GM19397 (cell line): ENCODE results near the gene SLC38A10.

ENCODE experiments used
- ATAC-seq: cut with Tn5 transposase; IDR thresholded peaks from one replicate; pipeline ENCODE4 v1.9.1; 2021; ENCODE audit warnings: mild to moderate bottlenecking, moderate library complexity; ENCODE audit not compliant: unreplicated experiment

SLC38A10 gene

DNA sequence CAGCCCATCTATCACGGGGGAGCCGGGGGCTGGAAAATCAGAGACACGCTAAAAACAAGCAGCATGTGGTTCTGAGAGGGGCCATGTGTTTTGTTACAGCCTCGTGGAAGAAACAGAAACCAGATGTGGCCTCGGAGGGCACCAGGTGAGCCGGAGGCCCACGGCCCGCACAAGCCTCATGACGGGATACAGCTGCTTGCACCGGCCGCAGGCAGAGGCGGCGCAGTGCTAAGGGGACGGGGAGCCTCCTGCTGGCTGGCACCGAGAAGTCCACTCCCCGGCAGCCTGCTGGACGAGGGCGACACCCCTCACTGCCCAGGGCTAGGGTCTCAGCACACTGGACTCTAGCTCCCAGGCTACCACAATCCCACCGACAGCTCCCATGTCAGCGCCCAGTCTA lies 36.8 kb downstream of the SLC38A10 start:
- ATAC-seq, result no peak

DNA sequence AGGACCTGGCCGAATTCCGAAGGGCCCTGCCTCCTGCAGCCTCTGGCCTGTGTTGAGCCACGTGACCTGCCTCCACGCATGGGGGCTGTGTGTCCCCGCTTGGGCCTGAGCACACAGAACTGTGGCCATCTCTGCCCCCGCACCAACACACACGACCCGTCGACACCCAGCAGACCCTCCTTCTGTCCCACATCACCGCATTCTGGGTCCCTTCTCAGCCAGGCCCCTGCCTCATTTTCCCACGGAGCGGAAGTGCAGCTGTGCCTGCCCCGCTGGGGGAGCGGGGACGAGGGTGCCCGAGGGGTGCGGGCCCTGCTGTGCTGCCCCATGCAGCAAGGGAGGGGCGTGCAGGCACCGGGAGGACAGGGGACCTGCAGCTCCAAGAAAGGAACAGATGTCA lies 37.6 kb downstream of the SLC38A10 start:
- no peak for ATAC-seq

DNA sequence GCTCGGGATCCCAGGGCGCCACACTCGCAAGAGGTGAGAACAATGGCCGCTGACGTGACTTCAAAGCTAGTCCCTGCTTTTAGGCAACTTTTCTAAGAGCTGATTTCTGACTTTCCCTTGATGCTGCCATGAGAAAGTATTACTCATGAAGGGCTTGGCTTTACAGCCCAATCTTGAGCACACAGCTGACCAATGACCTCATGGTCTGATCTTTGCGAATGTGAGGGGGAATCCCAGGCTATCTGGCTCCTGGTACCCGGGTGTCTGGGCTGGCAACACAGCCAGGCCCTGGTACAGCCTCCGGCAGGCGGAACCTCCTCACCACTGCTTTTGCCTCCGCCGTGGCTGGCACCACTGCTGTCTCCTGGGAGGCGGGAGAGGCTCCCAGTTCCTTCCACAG lies 38.5 kb downstream of the SLC38A10 start:
- ATAC-seq, result no peak

DNA sequence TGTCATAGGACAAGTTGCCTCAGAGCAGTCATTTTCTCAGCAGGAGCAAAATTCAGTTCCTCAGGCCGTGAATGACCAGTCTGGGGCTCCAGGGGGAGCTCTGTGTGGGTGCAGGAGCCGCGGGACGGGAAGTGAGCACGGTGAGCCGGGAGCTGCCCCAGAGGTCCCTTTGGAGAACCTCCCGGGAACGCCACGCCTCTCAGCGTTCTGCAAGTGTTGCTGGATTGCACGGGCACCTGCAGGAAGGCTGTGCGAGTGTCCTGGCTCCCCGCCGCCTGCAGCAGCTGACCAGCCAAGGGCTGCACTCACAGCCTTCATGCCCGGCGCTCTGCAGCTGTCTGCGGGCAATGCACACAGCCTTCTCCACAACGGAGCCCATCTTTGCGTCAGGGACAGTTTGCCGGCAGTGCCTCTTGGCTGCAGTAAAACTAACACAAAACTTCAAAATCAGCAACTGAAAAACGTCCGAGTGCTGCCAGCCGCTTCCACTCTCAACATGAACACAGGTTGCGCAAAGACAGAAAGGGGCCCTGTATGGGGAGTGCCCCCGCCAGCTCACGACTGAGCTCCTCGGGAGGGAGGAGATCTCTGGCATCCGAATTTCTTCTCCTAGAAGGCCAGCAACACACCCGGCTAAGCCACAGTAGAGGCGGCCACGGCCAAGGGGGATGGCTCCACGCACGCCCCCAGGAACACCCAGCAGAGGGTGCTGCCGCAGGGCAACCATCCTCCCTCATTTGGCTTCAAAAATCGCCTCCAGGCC lies 40.0 kb downstream of the SLC38A10 start:
- no peak for ATAC-seq

DNA sequence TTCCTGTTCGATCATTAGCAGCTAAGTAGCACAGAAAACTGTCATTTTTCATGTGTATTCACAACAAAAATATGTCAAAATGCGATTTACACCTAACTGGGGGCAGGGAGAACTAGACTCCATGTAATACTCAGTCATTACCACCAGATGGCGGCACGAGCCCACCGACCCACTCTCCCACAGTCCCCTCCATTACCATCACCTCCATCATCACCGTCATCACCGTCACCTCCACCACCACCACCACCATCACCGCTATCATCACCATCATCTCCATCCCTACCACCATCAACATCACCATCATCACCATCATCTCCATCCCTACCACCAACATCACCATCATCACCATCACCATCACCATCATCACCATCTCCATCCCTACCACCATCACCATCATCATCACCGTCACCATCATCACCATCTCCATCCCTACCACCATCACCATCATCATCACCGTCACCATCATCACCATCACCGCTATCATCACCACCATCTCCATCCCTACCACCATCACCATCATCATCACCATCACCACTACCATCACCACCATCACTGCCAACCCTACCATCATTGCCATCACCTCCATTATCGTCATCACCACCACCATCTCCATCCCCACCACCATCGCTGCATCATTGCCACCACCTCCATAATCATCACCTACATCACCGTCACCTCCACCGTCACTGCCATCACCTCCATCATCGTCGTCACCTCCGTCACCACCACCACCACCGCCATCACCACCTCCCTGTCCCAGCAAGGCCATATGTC lies 41.6 kb downstream of the SLC38A10 start:
- no peak for ATAC-seq

DNA sequence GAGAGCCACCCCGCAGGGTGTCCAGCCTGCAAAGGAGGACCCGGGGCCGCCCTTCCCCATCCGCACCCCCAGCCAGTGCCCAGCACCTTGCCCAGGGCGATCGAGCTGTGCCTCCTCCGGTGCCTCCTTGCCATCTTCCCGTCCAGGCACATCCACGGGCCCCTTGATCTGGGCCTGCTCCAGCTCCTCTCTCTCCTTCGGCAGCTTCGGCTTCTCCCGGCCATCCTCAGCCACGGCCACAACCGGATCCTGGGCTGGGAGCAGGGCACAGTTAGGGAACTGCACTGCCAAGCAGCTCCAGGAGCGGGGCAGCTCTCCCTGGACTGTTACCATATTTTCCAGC lies 42.1 kb downstream of the SLC38A10 start:
- no peak for ATAC-seq

DNA sequence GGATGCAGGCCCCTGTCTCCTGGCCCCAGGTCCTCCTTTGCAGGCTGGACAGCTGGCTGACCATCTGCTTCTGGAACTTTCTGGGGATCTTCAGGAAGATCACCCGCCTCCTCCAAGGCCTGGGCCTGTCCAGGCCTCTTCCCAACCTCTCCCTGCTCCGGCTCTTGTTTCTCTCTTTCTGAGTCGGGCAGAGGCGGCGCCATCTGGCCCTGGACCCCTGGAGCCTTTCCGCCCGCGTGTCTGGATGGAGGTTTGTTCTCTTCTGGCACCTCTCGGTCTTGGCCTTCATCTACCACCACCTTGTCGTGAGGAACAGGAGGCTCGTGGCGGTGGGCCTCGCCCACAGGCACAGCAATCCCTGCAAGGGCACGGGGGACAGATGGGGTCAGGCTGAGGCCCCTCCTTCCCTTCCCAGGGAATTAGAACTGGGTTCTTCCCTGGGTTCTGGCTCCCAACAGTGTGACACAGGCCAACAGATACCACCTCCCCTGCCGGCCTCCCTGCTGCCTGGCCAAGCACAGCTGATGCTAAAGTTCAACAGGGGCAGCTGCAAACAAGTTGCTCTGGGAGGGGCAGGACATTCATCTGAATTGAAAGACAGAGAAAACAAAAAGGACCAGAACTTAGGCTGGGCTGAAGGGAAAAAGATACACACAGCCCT lies 42.7 kb downstream of the SLC38A10 start:
- no peak for ATAC-seq

DNA sequence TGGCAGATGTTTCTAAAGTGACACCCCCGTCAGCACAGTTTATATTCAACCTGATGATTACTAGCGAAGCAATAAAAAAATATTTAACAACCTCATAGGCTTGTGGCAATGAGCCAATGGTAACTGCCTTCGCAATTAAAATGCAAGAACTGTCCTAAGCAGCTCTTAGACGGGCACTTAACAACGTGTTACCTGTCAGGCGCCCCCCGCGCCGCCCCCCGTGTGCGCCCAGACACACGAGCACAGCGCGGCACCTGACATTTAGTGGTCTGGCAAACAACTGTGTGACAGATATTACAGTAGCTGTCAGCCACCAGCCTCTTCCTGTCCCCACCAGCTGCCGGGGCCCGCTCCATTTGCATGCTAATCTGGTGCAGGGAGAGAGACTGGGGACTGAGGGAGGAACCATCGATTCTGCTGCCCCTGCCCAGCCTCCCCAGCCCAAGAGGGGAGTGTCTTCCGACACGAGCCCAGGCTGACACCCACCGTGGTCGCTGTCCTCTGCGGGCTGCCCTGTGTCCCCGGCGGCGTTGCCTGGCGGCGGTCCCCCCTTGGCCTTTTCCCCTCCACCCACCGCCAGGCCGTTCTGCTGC lies 43.3 kb downstream of the SLC38A10 start:
- ATAC-seq, result no peak

DNA sequence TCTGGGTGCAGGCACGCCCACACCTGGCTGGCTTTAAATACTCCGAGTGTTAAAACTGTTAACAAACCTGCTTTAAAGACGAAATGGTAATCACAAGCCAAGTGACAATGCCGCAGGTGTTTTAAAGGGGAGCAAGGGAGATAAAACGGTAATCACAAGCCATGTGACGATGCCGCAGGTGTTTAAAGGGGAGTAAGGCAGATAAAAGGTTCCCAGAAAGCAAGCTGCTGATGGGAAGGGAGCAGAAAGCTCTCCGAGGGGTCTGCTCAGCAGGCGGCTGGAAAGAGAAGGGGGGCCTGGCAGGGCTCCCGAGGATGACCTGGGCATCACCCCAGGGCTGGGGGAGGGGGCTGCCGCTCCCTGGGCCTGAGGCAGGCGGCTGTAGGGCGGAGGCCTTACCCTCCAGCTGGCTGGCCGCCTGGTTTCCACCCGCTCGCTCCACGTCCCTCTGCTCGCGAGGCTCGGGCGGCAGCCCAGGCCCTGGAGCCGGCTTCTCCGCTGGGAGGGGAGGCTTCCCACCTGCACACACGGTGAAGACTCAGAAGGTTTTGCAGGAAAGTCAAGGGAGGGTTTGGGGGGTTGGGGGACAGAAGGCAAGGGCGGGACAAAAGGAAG lies 43.9 kb downstream of the SLC38A10 start:
- no peak for ATAC-seq

DNA sequence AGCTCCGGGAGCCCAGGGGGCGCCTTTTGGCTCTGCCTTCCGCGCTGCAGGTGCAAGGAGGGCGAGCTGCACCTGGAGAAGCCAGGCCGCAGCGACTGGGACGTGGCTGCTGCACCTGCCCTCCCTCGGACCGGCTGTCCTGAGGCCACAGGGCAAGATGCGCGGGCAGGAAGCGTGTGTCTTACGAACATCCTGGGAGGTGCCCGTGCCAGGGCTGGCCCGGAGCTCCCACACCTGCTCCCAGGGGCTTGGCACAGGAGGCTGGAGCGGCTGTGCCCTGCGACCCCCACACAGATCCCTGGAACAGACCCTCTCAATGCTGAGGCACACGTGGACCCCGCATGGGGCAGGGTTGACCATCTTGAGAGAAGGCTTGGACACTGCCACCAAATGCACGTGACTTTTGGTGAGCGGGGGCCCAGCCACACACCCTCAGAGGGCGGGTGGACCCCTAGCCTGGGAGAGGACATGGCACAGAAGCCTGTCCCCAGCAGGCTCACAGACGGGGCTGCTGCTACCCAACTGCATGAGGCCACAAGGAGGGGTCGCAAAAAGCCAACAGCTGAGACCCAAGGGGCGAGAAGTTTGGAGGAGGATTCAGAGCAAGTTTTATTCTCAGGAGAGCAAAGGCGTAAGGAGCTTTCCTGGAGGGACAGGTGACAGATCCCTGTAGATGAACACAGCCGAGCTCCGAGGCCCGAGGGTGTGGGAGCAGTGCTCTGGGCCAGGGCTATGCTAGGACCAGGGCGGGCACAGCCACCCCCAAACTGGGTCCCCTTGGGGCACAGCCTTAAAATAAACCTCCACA lies 44.6 kb downstream of the SLC38A10 start:
- no peak for ATAC-seq

DNA sequence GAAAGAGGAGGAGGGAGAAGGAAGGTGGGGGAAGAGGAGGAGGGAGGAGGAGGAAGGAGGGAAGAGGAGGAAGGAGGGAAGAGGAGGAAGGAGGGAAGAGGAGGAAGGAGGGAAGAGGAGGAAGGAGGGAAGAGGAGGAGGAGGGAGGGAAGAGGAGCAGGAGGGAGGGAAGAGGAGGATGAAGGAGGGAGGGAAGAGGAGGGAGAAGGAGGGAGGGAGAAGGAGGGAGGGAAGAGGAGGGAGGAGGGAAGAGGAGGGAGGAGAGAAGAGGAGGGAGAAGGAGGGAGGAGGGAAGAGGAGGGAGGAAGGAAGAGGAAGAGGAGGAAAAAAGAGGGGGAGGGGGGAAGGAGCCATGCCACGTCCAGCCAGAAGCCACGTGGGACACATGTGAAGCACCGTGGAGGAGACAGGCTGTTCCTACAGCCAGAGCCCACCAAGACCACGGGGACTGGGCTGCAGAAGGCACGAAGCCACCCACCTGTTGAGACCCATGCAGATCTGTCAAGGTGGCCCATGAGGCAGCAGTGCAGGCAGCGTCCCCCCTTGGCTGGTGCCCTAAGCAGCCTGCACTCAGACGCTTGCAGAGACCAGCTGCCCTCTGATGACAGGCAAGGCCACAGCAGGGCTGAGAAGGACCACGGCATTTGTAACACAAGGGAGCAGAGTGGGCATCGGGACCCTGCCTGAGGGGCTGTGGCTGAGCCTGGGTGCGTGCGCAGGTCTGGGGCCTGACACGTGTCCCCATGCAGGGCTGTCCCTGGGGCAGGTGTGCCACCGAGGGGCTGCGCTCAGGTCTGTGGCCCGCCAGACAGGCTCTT lies 45.7 kb downstream of the SLC38A10 start:
- ATAC-seq, result no peak

DNA sequence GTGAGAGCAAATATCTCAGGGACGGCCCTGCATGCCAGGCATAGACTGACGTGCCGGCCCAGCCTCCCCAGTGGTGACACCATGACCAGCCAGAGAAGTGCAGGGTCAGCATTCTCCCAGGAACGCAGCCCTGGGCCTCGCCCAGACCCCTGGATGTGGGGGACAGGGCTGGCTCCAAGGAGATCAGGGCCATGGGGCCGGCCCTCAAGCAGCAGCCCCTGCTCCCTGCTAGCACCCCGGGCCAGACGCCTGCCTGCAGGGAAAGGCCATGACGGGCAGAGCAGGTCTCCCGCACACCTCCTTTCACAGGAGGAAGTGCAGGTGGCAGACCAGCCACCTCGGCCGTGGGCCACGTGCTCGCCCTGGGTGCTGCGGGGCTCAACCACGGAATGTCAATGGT lies 46.5 kb downstream of the SLC38A10 start:
- no peak for ATAC-seq

DNA sequence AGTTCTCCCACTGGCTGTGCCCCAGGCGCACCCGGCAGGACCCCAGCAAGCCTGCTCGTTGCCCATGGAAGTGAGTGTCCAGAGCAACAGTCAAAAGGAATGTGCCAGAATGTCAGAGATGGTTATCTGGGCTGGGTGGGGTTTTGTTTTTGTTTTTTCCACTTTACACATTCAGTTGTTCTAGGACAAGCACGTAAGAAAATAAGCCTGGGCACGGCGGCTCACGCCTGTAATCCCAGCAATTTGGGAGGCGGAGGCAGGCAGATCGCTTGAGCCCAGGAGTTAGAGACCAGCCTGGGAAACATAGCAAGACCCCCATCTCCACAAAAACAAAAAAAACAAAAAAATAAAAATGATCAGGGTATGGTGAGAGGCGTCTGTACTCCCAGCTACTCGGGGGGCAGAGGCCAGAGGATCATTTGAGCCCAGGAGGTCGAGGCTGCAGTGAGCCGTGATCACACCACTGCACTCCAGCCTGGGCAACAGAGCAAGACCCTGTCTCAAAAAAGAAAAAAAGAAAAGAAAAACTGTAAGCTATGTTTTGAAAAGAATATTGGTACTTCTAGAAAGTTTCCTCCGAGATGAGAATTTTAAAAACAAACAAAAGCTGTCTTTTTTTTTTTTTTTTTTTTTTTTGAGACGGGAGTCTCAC lies 47.6 kb downstream of the SLC38A10 start:
- no peak for ATAC-seq

DNA sequence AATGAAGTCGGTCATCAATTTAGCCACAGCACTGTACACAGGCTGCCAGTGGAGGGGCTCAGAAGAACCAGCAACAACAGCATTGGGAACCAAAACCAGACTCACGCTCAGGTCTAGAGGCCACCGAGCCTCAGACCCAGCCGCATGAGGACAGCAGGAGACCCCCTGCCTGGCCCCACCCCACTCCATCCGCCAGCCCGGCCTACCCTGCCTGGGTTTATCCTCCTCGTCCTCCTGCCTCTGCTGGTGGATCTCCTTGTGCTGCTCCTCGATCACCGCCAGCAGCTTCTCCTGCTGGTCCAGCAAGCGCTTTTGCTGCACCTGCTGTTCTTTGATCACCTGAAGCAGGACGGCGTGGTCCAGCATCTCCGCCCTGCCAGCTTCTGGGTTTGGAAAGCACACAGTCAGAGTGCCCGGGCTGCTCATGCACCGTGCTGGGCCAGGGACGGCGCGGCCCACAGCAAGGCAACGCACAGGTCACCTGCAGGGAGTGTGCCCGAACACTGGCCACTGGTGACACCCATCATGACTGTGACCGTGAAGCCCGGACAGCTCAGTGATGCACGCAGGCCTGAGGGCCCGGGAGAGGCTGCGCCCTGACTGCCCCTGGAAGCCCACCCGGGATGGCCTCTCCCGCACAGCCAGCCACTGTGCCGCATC lies 48.3 kb downstream of the SLC38A10 start:
- no peak for ATAC-seq

DNA sequence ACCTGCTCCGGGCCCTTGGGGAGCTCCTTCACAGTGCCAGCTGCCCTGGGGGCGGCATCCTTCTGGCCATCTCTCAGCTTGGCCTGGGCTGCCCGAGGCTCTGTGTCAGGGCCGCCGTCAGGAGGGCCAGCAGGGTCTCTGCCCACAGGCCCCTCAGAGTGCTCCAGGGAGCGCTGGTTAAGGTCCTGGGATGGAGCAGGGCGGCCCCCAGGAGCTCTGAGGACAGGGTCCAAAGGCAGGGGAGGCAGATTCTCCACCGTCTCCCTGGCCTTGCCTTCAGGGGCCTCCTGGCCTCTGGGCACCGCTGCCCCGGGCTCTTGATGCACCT lies 48.8 kb downstream of the SLC38A10 start:
- no peak for ATAC-seq

DNA sequence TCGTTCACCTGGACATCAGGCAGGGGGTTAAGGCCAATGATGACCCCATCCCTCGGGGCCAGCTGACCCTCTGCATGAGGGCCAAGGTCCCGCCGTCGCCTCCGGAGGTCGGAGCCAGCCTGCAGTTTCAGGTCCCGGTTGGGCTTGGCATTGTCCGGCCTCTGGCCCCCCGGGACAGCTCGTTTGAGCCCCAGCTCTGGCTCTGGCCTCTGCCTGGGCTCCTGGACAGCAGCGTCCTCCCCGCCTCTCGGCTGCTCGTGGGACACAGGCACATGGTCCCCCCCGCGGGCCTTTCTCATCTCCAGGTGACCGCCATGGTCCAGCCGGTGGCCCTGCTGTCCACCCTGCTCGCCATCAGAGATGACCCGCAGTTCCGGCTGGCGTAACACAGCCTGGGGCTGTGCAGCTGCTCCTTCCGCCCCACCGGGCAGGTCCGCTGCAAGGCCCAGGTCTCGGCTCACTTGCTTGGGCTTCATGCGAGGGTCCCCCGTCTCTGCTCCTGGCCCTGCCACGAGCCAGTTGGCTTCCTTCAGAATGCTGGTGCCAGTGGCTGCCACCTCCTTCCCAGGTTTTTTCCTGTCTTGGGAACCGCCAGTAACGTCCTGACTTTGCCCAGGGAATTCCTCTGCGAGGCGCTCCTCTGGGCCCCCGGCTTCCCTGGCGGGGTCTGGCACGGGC lies 49.3 kb downstream of the SLC38A10 start:
- no peak for ATAC-seq

DNA sequence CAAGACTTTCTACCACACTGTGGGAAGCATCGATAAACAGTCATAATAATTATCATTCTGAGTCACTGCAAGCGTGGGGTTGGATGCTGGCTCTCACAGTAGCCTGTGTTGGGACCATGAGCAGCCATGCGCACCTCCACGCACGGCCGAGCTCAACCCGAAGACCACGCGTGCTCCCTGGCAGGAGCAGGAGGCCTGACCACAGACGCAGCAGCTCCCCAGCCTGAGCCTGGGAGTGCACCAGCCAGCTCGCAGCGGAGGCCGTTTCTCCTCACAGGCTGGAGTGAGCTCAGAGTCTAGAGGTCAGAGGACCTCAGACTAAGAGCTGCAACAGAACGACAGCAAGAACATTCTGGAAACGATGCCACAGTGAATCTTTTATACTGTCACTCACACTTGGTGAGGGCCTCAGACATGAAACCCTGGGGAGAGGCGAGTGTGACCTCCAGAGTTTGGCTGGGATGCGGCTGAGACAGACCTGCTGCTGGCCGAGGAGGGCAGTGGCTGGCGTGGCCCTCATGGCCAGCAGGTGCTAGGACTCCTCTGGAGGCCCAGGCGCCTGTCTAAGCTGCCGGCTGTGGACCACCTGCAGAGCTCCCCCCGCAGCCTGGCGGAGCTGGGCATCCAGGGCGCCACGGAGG lies 50.0 kb downstream of the SLC38A10 start:
- ATAC-seq, result no peak
